NCI-H748 (cell line): ENCODE results near the gene ALDH4A1.
"Not testable (repeated sequence)": the region's sequence is repeated elsewhere in the genome, so short reads cannot be mapped to it uniquely, and the experiment has no call there.

Experiments
- DNase-seq: peaks from one replicate; lab custom pipeline; 2025; ENCODE audit not compliant: unreplicated experiment; lab: John Stamatoyannopoulos, UW

The ALDH4A1 gene

DNA sequence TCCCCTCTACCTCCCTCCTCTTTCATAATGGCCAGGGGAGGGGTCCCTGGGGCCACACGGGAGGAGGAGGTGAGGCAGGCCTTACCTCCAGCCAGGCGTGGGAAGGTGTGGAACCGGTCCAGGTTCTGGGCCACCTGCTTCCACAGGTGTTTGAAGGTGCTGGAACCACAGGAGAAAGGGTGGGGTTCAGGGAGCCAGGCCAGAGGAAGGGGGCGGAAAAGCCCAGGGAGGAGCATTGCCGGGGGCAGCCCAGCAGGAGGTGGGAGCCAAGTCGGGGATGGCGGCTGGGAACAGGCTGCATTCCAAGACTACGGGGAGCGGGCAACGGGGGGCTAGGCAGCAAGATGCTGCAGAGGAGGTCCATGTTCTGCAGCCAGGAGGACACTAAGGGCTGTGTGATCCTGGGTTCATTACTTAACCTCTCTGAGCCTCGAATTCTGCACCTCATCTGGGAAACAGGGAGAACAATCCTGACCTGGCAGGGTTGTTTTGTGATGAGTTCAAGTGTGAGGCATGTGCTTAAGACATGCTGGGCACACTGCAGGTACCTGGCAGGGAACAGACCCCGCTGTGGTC, 23.1 kb downstream of the ALDH4A1 start:
- DNase-seq: no peak

DNA sequence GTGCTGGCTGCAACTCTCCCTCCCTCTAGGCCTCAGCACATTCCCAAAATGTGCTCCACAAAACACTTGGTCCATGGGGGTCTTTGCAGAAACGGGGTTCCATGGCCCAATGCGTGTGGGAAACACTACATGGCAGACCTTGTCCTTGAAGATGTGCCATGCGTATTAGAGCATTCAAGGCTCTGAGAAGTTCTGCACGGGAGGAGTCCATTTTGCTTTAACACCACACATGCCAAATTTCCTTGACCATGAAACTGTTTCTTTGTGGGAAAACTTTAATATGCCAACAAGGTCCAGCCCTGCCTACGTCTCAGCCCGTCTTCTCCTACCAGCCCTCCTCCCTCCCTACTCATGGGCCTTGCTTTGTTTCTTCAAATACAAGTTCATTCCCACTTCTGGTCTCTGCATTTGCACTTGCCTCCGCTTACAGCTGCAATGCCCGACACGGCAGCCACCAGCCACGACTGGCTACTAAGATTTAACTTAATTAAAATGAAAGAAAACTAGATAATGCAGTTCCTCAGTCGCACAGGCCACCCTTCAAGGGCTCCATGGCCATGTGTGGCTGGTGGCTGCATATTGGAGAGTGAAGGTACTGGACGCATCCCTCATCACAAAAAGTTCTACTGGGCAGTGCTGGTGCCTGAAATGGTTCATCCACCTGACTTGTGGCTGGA, 23.7 kb downstream of the ALDH4A1 start:
- no peak for DNase-seq

- DNase-seq: no peak
Measured at GRCh38 chr1:18877282-18877681, 25.1 kb downstream of the ALDH4A1 start.

DNA sequence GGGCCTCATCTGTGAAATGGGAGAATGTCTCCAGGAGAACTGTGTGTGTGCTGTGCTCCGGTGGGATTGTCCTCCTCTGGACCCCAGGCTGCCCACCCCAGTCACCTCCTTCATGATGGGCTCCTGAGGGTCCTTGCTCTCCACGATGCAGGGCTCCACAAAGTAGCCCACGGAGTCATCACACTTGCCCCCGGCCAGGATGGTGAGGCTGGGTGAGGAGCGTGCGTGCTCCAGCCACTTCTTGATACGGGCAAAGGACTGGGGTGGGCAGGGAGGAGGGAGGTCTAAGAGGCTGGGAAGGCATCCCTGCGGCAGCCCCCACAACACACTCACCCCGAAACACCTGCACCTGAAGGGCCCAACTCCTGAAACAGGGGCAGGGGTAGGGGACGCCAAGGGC, 26.1 kb downstream of the ALDH4A1 start:
- DNase-seq: no peak

DNA sequence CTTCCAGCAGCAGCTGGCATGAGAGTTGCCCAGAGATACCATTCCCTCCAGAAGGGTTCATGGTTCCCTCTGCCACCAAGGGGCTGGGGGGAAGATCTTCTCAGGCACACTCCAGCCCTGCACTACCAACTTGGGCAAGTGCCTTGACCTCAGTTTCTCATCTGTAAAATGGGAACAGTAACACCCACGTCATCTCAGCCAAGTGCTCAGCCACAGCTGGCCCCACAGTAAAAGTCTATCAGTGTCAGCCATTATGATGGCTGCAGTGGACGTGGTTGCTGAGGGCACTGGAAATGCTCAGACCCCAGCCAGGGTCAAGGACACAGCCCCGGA, 26.6 kb downstream of the ALDH4A1 start:
- DNase-seq: no peak

DNA sequence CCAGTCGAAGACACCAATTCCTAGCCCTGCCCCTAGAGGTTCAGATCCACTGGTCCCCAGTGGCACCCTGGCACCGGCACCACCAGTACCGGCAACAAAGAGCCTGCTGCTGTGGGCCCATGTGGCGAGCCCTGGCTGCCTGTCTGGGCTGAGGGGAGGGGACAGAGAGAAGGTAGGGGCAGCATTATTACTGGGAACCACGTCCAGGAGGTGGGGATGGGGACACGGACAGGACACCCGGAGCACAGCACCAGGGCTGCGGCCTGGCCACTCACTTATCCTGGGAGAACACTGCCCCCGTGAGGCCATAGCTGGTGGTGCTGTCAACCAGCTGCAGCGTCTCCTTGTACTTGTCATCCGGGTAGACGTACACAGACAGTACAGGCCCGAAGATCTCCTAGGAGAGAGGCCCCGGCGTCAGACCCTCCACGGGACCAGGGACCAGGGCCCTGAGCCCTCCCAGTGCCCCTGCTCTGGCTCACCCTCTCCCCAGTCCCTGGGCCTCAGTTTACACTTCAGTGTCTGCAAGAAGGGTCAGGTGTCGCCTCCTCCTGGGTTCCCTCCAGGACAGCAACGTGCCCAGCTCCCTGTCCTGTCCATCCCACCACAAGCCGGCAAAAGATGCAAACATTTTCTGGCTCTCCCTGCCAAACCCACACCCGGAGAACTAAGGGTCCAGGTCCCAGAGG, 27.1 kb downstream of the ALDH4A1 start:
- peak; percentile 64 for DNase-seq

DNA sequence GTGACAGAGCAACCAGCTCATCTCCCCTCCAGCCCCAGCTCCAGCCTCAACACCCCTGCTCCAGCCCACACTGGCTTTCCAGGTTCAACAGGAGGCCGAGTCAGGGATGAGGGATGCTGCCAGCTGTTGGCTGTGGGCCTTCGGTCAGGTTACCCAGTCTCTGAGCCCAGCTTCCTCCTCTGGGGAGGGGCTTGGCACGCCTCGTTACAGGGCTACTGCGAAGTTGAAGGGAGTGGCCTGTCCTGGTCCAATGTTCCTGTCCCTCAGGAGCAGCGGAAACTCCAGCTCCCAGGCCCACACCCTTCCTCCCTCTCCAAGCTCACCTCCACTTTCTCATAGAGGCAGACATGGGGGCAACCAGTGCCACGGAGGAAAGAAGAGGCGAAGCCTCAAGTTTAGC, 27.8 kb downstream of the ALDH4A1 start:
- no peak for DNase-seq

GRCh38 chr1:18874036-18874435, 28.3 kb downstream of the ALDH4A1 start:
- no peak for DNase-seq

DNA sequence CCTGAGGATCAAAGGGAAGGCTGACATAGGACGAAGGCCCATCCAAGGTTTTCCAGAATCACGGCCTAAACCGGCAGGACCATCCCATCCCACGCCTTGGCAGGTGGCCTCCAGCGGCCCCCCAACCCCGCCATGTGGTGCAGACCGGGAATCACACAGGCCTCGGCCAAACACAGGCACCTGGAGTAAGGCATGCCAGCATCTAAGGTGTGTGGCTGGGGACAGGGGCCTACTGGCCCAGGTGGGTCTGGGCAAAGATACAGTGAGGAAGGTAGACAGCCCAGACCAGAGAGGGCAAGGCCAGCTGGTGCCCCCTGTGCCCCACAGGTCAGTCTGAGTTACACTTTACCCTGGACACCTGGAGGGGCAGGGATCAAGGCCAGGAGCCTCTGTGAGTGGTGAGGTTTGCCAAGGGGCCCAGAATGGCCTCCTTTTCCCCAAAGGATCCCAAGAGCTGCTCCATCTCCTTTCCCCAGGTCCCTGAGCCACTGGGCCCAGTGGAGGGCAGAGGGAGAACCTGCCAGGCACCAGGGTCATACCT, 30.2 kb downstream of the ALDH4A1 start:
- no peak for DNase-seq

DNA sequence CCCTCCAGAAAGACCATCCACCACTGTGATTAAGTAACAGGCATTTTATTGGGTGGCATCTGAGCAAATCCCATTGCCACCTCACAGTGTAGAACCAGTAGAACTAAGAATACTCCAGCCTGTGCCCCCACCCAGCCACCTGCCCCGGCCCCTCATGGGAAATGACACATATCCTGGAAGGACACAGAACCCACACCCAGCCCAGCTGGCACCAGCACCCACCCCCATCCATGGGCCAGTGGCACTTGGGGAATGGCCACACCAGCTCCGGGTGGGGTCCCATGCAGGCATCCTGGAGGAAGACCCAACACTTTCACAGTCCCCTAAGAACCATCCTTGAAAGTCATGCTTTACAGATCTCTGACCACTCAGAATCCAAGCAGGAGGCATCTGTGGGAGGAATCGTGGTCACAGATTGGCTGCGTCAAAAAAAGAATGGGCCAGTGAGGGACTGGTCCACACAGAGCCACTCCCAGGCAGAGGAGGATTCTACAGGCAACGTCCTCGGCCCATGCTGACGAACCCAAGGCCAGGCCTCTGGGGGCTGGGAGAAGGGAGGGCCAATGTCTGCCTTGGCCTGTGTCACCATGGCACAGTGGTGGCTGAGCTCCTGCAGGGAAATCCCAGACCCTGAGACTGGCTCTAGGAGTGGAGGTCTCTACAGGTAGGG, 30.8 kb downstream of the ALDH4A1 start:
- no peak for DNase-seq

- no peak for DNase-seq
Measured at GRCh38 chr1:18870957-18871356, 31.4 kb downstream of the ALDH4A1 start.

- DNase-seq: not testable (repeated sequence)
Measured at GRCh38 chr1:18870595-18870865, 31.8 kb downstream of the ALDH4A1 start.

DNA sequence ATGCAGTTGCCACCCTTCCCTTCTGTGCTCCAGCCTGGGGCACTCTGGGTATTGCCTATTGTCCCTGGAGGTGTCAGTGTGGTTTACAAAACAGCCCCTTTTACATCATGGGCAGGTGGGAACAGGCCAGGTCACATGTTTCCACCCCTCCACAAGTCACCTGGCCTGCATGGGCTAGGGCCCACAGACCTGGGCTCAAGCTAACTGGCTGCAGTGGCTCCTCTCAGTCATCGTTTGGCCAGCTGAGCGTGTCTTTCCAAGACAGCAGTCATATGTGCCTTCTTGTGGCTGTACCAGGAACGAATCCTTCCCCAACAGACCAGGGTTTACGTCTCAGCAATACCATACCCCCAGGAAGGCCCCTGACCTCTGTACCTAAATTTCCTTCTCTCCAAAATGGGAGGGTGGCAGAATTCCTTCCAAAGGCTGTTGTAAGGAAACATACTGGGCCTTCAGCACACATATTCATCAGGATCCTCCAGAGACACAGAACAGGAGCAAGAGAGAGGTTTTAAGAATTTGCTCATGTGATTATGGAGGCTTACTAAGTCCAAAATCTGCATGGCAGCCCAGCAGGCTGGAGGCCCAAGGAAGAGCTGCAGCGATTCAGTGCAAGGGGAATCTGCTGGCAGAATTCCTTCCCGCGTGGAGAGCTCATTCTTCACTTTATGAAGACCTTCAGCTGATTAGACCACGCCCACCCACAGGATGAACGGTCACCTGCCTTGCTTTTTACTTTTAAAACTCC, 32.3 kb downstream of the ALDH4A1 start:
- DNase-seq: no peak

- DNase-seq: no peak
Measured at GRCh38 chr1:18868801-18869424, 33.4 kb downstream of the ALDH4A1 start.

DNA sequence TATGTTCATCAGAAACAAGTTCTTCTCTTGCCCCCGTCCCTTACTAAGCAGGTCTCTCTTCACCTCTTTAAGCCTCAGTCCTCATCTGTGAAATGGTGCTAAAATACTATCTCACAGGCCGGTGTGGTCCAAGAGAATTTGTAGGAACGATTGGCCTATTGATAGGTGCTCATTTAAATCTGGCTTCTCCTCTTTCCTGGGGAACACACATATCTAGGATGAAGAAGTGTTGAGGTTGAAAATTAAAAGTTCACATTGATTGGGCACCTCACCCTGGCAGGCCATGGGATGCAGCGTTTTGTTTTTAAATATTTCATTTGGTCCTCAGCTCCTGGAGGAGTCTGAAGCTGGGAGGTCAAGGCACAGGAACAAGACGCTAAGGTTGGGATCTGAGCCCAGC, 34.0 kb downstream of the ALDH4A1 start:
- no peak for DNase-seq

- no peak for DNase-seq
Measured at GRCh38 chr1:18866846-18867245, 35.5 kb downstream of the ALDH4A1 start.

DNA sequence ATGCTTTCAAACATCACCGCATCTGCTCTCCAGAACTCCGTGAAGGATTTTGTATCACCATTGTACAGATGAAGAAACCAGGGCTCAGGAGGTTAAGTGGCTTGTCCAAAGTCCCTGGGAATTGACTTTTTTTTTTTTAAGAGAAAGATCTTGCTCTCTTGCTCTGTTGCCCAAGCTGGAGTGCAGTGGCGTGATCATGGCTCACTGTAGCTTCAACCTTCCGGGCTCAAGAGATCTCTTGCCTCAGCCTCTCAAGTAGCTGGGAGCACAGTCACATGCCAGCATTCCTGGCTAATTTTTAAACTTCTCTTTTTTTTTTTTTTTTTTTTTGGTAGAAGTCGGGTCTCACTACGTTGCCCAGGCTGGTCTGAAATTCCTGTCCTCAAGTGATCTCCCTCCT, 36.0 kb downstream of the ALDH4A1 start:
- no peak for DNase-seq

- DNase-seq: no peak
Measured at GRCh38 chr1:18865176-18865575, 37.2 kb downstream of the ALDH4A1 start.

DNA sequence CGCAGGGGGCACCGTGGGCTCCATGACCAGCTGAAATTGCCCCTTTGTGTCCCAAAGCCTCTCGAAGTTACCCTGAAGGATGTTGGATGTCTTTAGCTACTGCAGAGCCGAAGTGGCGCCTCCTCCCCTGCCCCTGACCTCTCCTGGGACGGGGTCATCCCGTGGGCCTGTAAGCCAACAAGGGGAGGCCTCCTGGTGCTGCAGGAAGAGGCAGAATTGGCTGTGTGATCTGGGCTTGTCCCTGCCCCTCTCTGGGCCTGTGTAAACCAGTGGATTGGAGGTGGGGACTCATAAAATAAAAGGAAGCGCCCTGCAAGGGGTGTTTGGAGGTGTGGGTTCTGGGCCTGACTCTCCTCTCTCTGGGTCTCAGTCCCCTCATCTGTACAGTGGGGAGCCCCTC, 40.8 kb downstream of the ALDH4A1 start:
- DNase-seq: no peak

- DNase-seq: peak; percentile 25
Measured at GRCh38 chr1:18861082-18861481, 41.3 kb downstream of the ALDH4A1 start.

DNA sequence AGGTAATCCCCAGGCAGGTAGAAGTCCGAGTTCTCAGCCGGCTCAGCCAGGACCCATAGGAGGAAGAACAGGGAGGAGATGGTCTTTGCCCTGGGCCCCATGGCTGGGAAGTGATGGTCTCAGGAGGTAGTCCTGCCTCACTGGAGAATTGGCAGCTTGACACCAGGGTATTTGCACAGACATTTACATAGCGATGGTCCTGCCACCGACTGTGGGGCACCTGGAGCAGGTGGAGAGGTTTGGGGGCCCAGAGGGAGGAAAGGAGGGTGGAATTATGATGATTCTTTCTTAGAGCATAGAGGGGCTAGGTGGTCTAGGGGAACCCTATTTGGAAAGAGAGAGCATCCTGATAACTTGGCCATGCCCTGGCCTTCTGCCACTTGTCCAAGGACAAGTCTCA, 42.8 kb downstream of the ALDH4A1 start, which contains the start of gene TAS1R2:
TSS of gene TAS1R2 (minus strand) at position 101 of the 400 bp plus-strand sequence. CDS start at position 101, 0 bp downstream.
- DNase-seq: no peak
